Measurements from ENCODE around the gene NECTIN3.

DNA sequence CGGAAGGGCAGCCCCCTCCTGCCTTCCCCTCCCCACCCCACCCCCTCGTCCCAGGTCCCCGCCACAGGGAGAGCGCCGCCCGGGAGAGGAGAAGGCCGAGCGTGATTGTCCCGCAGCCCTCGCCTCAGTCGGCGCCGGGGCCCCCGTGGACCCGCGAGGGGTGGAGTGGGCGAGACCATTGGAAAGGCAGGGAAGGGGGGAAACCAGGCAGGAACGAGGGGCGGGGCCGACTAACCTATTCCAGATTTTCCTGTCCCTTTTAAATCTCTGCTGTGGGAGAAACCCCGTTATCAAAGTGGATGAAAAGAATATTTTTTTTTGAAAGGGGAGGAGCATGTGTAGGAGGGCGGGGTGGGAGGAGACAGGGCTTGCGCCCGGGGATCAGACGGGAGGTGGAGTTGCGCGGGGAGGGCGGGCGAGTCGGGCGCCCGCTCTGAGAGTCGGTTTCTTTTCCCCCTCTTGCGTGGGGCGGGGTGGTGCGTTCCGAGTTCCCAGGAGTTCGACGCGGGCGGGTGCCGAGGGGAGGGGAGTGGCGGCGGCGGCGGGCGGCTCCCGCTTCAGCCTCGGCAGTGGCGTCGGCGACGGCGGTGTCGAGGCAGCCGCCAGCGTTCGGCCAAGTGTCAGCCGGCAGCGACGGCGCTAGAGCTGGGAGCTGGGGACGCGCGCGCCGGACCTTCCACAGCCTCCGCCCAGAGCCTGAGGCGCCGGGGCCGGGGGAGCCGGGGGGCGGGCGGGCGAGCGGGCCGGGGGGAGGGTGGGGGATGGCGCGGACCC is at the start of gene NECTIN3:
- TF ChIP-seq, protein P1, sequence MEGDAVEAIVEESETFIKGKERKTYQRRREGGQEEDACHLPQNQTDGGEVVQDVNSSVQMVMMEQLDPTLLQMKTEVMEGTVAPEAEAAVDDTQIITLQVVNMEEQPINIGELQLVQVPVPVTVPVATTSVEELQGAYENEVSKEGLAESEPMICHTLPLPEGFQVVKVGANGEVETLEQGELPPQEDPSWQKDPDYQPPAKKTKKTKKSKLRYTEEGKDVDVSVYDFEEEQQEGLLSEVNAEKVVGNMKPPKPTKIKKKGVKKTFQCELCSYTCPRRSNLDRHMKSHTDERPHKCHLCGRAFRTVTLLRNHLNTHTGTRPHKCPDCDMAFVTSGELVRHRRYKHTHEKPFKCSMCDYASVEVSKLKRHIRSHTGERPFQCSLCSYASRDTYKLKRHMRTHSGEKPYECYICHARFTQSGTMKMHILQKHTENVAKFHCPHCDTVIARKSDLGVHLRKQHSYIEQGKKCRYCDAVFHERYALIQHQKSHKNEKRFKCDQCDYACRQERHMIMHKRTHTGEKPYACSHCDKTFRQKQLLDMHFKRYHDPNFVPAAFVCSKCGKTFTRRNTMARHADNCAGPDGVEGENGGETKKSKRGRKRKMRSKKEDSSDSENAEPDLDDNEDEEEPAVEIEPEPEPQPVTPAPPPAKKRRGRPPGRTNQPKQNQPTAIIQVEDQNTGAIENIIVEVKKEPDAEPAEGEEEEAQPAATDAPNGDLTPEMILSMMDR (IDR thresholded peaks at IDR 0.05) = no peak
- TF ChIP-seq NR3C1 (IDR thresholded peaks at IDR 0.05) (no peak), RFX5 (IDR thresholded peaks at IDR 0.05) (no peak), POLR2A (IDR thresholded peaks at IDR 0.05; ENCODE audit: low read length) (peak; percentile 74), ESRRA (IDR thresholded peaks at IDR 0.05; ENCODE audit: borderline replicate concordance, low read length) (no peak), RAD21 (conservative IDR thresholded peaks at IDR 0.05 in 1 of 2, IDR thresholded peaks at IDR 0.05 in 1 of 2) (no peak; a peak in 1 of 5 replicates)
